H1 (cell line): ENCODE measurements around the gene SPEN. TPM values are rescaled to one million over a fixed set of nuclear protein-coding genes. Genes with fewer than 3 reads are reported as not detected.

Source experiments
- CTCF ChIA-PET: fragments of 300-600 bp; sonication (Branson Sonifier 250); formaldehyde crosslinking; loops from one replicate; lab custom pipeline; 2021; ENCODE audit not compliant: partially characterized antibody; lab: Charles Lee
- POLR2A ChIA-PET: fragments of 300-600 bp; sonication (Branson Sonifier 250); formaldehyde crosslinking; loops from one replicate; lab custom pipeline; 2021; ENCODE audit warnings: inconsistent platforms; ENCODE audit not compliant: partially characterized antibody; lab: Charles Lee
- DNase-seq, 2 experiments: peaks; one replicate each; pipeline versions ENCODE4 v3.0.0 to v3.0.0-alpha.2; 2010 to 2022; ENCODE audit warnings: low spot score in 2 of 2, low read depth in 1 of 2, mixed read lengths in 1 of 2
- FAIRE-seq: peaks from 2 replicates; lab custom pipeline; 2011; peaks lifted over from hg19 to GRCh38; lab: Jason Lieb, UNC
- H2AFZ ChIP-seq: 2 replicates; pipeline ENCODE4 v1.8.1; 2012; ENCODE audit warnings: low read length, inconsistent platforms
- H2AK5ac ChIP-seq: 2 replicates; pipeline ENCODE4 v1.6.1; 2013; ENCODE audit warnings: low read depth, low read length
- H2BK120ac ChIP-seq: replicated peaks from 2 replicates; pipeline ENCODE3; 2013; ENCODE audit warnings: low read depth, low read length, inconsistent platforms
- H2BK12ac ChIP-seq: 2 replicates; pipeline ENCODE4 v1.6.1; 2013; ENCODE audit warnings: low read depth, low read length
- H2BK15ac ChIP-seq: 2 replicates; pipeline ENCODE4 v1.6.1; 2013; ENCODE audit warnings: low read length
- H2BK20ac ChIP-seq: 2 replicates; pipeline ENCODE4 v1.6.1; 2013; ENCODE audit warnings: low read length
- H2BK5ac ChIP-seq: 2 replicates; pipeline ENCODE4 v1.6.1; 2013; ENCODE audit warnings: low read depth, low read length
- H3K14ac ChIP-seq: 2 replicates; pipeline ENCODE4 v1.6.1; 2013; ENCODE audit warnings: inconsistent platforms; ENCODE audit not compliant: insufficient read length
- H3K18ac ChIP-seq: 2 replicates; pipeline ENCODE4 v1.6.1; 2013; ENCODE audit warnings: low read length; ENCODE audit errors: extremely low read depth
- H3K23ac ChIP-seq: 2 replicates; pipeline ENCODE4 v1.6.1; 2013; ENCODE audit warnings: inconsistent platforms; ENCODE audit not compliant: insufficient read length
- H3K23me2 ChIP-seq: 2 replicates; pipeline ENCODE4 v1.6.1; 2013; ENCODE audit warnings: low read depth, low read length
- H3K27ac ChIP-seq: 2 replicates; pipeline ENCODE4 v1.6.1; 2011; ENCODE audit warnings: low read depth, low read length, inconsistent platforms
- H3K27me3 ChIP-seq, 4 experiments: replicated peaks in 1 of 4; 1 replicate in 1 of 4; 2 replicates in 3 of 4; pipeline versions ENCODE4 v1.6.1 to v1.8.1; 2011 to 2013; ENCODE audit warnings: low read length in 3 of 4, mild to moderate bottlenecking in 3 of 4, inconsistent platforms in 2 of 4, mixed read lengths in 2 of 4, moderate library complexity in 1 of 4; ENCODE audit not compliant: control insufficient read depth in 3 of 4, insufficient read depth in 3 of 4; ENCODE audit errors: extremely low read depth in 1 of 4
- H3K36me3 ChIP-seq, 4 experiments: 2 replicates each; pipeline versions ENCODE4 v1.6.1 to v1.8.1; 2011 to 2013; ENCODE audit warnings: mild to moderate bottlenecking in 4 of 4, low read length in 3 of 4, moderate library complexity in 2 of 4, control low read depth in 1 of 4, inconsistent platforms in 1 of 4; ENCODE audit not compliant: insufficient read depth in 4 of 4, control insufficient read depth in 2 of 4
- H3K4ac ChIP-seq: replicated peaks from 2 replicates; pipeline ENCODE3; 2013; ENCODE audit warnings: low read length, low read depth, mixed read lengths, inconsistent platforms; ENCODE audit not compliant: insufficient read length
- H3K4me1 ChIP-seq, 4 experiments: replicated peaks in 1 of 4; 1 replicate in 1 of 4; 2 replicates in 3 of 4; pipeline versions ENCODE4 v1.6.1 to v1.8.1; 2011 to 2013; ENCODE audit warnings: low read length in 3 of 4, inconsistent platforms in 2 of 4, mixed read lengths in 1 of 4; ENCODE audit not compliant: insufficient read depth in 4 of 4, control insufficient read depth in 3 of 4
- H3K4me2 ChIP-seq, 2 experiments: 2 replicates each; pipeline versions ENCODE4 v1.6.1 to v1.8.1; 2011 to 2013; ENCODE audit warnings: low read depth in 2 of 2, low read length in 2 of 2, control low read depth in 1 of 2, inconsistent platforms in 1 of 2, mild to moderate bottlenecking in 1 of 2; ENCODE audit not compliant: insufficient read depth in 1 of 2
- H3K4me3 ChIP-seq, 4 experiments: fragments of 200-600, 300-600 bp in 1 of 4; sonication (generic), shearing (Covaris generic), sonication (Bioruptor Twin) in 1 of 4; 2 replicates each; pipeline versions ENCODE4 v1.5.1 to v1.8.1; 2011 to 2016; ENCODE audit warnings: low read length in 4 of 4, low read depth in 3 of 4, control low read depth in 2 of 4, inconsistent platforms in 2 of 4, mild to moderate bottlenecking in 2 of 4, mixed read lengths in 1 of 4, moderate library complexity in 1 of 4; ENCODE audit not compliant: insufficient read depth in 2 of 4; ENCODE audit errors: extremely low read depth in 1 of 4
- H3K56ac ChIP-seq: replicated peaks from 2 replicates; pipeline ENCODE3; 2013; ENCODE audit warnings: low read depth, mild to moderate bottlenecking, mixed read lengths, low read length, inconsistent platforms; ENCODE audit not compliant: insufficient read length
- H3K79me1 ChIP-seq: 2 replicates; pipeline ENCODE4 v1.6.1; 2013; ENCODE audit warnings: low read depth, low read length, control low read depth
- H3K79me2 ChIP-seq, 2 experiments: 2 replicates each; pipeline versions ENCODE4 v1.6.1 to v1.8.1; 2012 to 2013; ENCODE audit warnings: low read length in 2 of 2, mild to moderate bottlenecking in 2 of 2, inconsistent platforms in 1 of 2; ENCODE audit not compliant: insufficient read depth in 2 of 2, control insufficient read depth in 1 of 2
- H3K9ac ChIP-seq, 4 experiments: replicated peaks in 1 of 4; 1 replicate in 1 of 4; 2 replicates in 3 of 4; pipeline versions ENCODE4 v1.6.1 to v1.8.1; 2011 to 2013; ENCODE audit warnings: low read depth in 3 of 4, low read length in 3 of 4, control low read depth in 2 of 4, mild to moderate bottlenecking in 2 of 4, moderate library complexity in 2 of 4, inconsistent platforms in 1 of 4; ENCODE audit errors: extremely low read depth in 1 of 4
- H3K9me3 ChIP-seq, 2 experiments: 2 replicates each; pipeline versions ENCODE4 v1.6.1 to v1.8.1; 2012 to 2013; ENCODE audit warnings: mild to moderate bottlenecking in 2 of 2, moderate library complexity in 2 of 2, control low read depth in 1 of 2, inconsistent platforms in 1 of 2, low read depth in 1 of 2, low read length in 1 of 2, mixed read lengths in 1 of 2; ENCODE audit not compliant: insufficient read depth in 2 of 2
- H4K20me1 ChIP-seq, 2 experiments: replicated peaks in 1 of 2; 2 replicates each; pipeline versions ENCODE3 to v1.8.1; 2011 to 2013; ENCODE audit warnings: inconsistent platforms in 2 of 2, low read length in 2 of 2, mild to moderate bottlenecking in 1 of 2; ENCODE audit not compliant: insufficient read depth in 2 of 2, control insufficient read depth in 1 of 2
- H4K5ac ChIP-seq: 2 replicates; pipeline ENCODE4 v1.6.1; 2013; ENCODE audit warnings: low read length, low read depth, mixed read lengths, inconsistent platforms; ENCODE audit not compliant: insufficient read length
- H4K8ac ChIP-seq: 2 replicates; pipeline ENCODE4 v1.8.0; 2013; ENCODE audit warnings: mild to moderate bottlenecking, moderate library complexity, low read length, inconsistent platforms; ENCODE audit not compliant: insufficient read depth; ENCODE audit errors: extremely low read depth
- H4K91ac ChIP-seq: replicated peaks from 2 replicates; pipeline ENCODE3; 2013; ENCODE audit warnings: low read length, mixed read lengths, inconsistent platforms; ENCODE audit not compliant: insufficient read length
- CBX8 ChIP-seq: fragments of 300-800, 300-1000 bp; sonication (generic); IDR thresholded peaks from 2 replicates; pipeline ENCODE4 v1.7.1; 2016; ENCODE audit warnings: low read depth, low read length, borderline replicate concordance
- CTBP2 ChIP-seq: IDR thresholded peaks from 2 replicates; pipeline ENCODE4 v1.7.0; 2011; ENCODE audit warnings: borderline replicate concordance, mild to moderate bottlenecking, moderate library complexity, mixed read lengths, low read length; ENCODE audit not compliant: insufficient read depth, insufficient read length
- GTF2F1 ChIP-seq: IDR thresholded peaks from 2 replicates; pipeline ENCODE4 v1.6.1; 2012; ENCODE audit warnings: low read depth, low read length, improper control_type of control experiment, borderline replicate concordance
- JUND ChIP-seq: IDR thresholded peaks from 2 replicates; pipeline ENCODE4 v1.6.1; 2011; ENCODE audit warnings: mild to moderate bottlenecking, improper control_type of control experiment, low read length
- KDM1A ChIP-seq: fragments of 200-600, 300-600 bp; sonication (generic); IDR thresholded peaks from 2 replicates; pipeline ENCODE4 v1.7.1; 2016; ENCODE audit warnings: mild to moderate bottlenecking, low read length, borderline replicate concordance
- NANOG ChIP-seq: IDR thresholded peaks from 2 replicates; pipeline ENCODE4 v1.6.1; 2011; ENCODE audit warnings: low read length, low read depth, mild to moderate bottlenecking, inconsistent platforms; ENCODE audit not compliant: insufficient read depth, poor library complexity, severe bottlenecking
- PHF8 ChIP-seq: fragments of 200-600 bp; sonication (generic); conservative IDR thresholded peaks from 2 replicates; pipeline ENCODE4 v1.7.1; 2012; ENCODE audit warnings: low read depth, mild to moderate bottlenecking, inconsistent platforms, low read length, moderate library complexity
- SAP30 ChIP-seq: fragments of 300-600 bp; sonication (generic); IDR thresholded peaks from 2 replicates; pipeline ENCODE4 v1.7.1; 2012; ENCODE audit warnings: low read length, moderate library complexity, mild to moderate bottlenecking, inconsistent platforms; ENCODE audit not compliant: insufficient read depth, insufficient replicate concordance
- SP4 ChIP-seq: IDR thresholded peaks from 2 replicates; pipeline ENCODE4 v1.6.1; 2012; ENCODE audit warnings: low read length, inconsistent platforms
- TAF7 ChIP-seq: optimal IDR thresholded peaks from 2 replicates; pipeline ENCODE3; 2011; ENCODE audit warnings: low read depth, mild to moderate bottlenecking, inconsistent platforms, low read length, moderate library complexity, borderline replicate concordance
- WGBS, 2 experiments: shearing (Covaris generic) in 1 of 2; methylation state at CpG; one replicate each; pipeline versions ENCODE4 v1.1.6 to v1.1.7; 2013 to 2015; ENCODE audit warnings: low lambda C conversion rate in 2 of 2, mixed read lengths in 2 of 2, inconsistent platforms in 1 of 2, low coverage in 1 of 2, missing lambda C conversion rate in 1 of 2; ENCODE audit not compliant: insufficient replicate concordance in 2 of 2, insufficient coverage in 1 of 2, insufficient read length in 1 of 2; ENCODE audit errors: extremely low coverage in 1 of 2, missing lambda C conversion rate in 1 of 2; 5-methylcytosine and 5-hydroxymethylcytosine counted together
- polyA plus RNA-seq, 7 experiments: library from polyadenylated mRNA; depleted of rRNA in 3 of 7; stranded (reverse) in 5 of 7; unstranded in 2 of 7; fragments of >200 nt in 5 of 7; fragments of 200-250 nt in 2 of 7; gene quantifications; 1 replicate in 5 of 7; 2 replicates in 1 of 7; 4 replicates in 1 of 7; pipeline versions ENCODE4 v1.2.1 to v1.2.3, GENCODE V29; 2011 to 2013; ENCODE audit warnings: missing spikeins in 2 of 7, mixed read lengths in 2 of 7
- total RNA-seq: library from RNA; stranded (reverse); fragmentation: NEBNext Ultra II Directional; extraction: Animal tissue kit (Norgen Biotek cat#: 25700); gene quantifications from 2 replicates; pipeline ENCODE4 v1.2.1, GENCODE V29; 2021
- TF ChIP-seq, protein P1 (sequence below): IDR thresholded peaks from 2 replicates; pipeline ENCODE4 v1.6.1; 2011; ENCODE audit warnings: low read length, improper control_type of control experiment
- TF ChIP-seq, protein P2 (sequence below): IDR thresholded peaks from 2 replicates; pipeline ENCODE4 v1.6.1; 2012; ENCODE audit warnings: inconsistent platforms

The SPEN gene
- total and polyA plus RNA-seq, 2 of the 8 experiments (the other 6 are each of a cell fraction or from before 2014, with no cell fraction given): 12.5 to 52.1 TPM

DNA sequence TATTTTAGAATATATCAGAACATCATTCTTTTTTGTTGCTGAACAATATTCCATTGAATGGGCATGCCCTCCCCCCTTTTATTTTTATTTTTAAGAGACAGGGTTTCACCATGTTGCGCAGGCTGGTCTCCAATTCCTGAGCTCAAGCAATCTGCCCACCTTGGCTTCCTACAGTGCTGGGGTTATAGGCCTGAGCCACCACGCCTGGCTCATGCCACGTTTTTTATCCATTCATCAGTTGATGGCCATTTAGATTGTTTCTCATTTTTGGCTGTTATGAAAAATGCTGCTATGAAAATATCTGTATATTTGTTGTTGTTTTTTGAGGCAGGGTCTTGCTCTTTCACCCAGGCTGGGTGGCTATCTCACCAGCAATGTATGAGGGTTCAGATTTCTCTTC lies 19.8 kb downstream of the SPEN start:
- Histone ChIP-seq H3K4ac (no peak overlapping the region), H4K8ac (no peak overlapping the region), H2BK120ac (no peak overlapping the region), H3K27me3 (no peaks in the 10 kb centered on the region), H2BK12ac (no peak overlapping the region), H2BK15ac (no peak overlapping the region), H3K4me2 (no peak overlapping the region), H3K36me3 (no peaks in the 10 kb centered on the region), H2AFZ (no peak overlapping the region), H3K9ac (no peak overlapping the region), H2AK5ac (no peak overlapping the region), H3K9me3 (no peaks in the 10 kb centered on the region), H4K20me1 (peaks cover 2 to 4% of the 10 kb centered on the region in 2 experiments), H4K91ac (no peak overlapping the region), H3K4me3 (no peak overlapping the region), H3K14ac (no peak overlapping the region), H3K23ac (no peak overlapping the region), H3K4me1 (no peaks in the 10 kb centered on the region), H3K79me2 (peaks cover 19 to 95% of the 10 kb centered on the region in 2 experiments), H3K56ac (no peak overlapping the region), H3K79me1 (peaks cover 8% of the 10 kb centered on the region), H3K23me2 (no peaks in the 10 kb centered on the region), H2BK5ac (no peak overlapping the region), H4K5ac (no peak overlapping the region), H3K27ac (no peak overlapping the region), H3K18ac (no peak overlapping the region), H2BK20ac (no peak overlapping the region)
- CTCF ChIA-PET: interaction anchor here (0.9 to 2.7 kb wide), 5 partner anchors 10 to 58 kb away, joined by 3 to 18 read pairs (median 3); no protein-coding TSS in a partner anchor
- no peak for DNase-seq
- POLR2A ChIA-PET: no interaction called here
- 93% methylated on average over 3 of the region's 3 CpGs; no CpG with 5 or more reads in 1 of the 2 experiments for WGBS, 2 experiments
- FAIRE-seq: no peak
- TF ChIP-seq CBX8 (no peak), SAP30 (no peak), KDM1A (no peak), GTF2F1 (no peak), SP4 (no peak), NANOG (no peak), CTBP2 (no peak), TAF7 (no peak), JUND (no peak), PHF8 (no peak)
- TF ChIP-seq, protein P1, sequence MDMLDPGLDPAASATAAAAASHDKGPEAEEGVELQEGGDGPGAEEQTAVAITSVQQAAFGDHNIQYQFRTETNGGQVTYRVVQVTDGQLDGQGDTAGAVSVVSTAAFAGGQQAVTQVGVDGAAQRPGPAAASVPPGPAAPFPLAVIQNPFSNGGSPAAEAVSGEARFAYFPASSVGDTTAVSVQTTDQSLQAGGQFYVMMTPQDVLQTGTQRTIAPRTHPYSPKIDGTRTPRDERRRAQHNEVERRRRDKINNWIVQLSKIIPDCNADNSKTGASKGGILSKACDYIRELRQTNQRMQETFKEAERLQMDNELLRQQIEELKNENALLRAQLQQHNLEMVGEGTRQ: no peak
- TF ChIP-seq, protein P2, sequence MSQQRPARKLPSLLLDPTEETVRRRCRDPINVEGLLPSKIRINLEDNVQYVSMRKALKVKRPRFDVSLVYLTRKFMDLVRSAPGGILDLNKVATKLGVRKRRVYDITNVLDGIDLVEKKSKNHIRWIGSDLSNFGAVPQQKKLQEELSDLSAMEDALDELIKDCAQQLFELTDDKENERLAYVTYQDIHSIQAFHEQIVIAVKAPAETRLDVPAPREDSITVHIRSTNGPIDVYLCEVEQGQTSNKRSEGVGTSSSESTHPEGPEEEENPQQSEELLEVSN: no peak
